K562 (cell line): ENCODE results near the gene ARHGEF26. TPM values are rescaled to one million over a fixed set of nuclear protein-coding genes. Genes with fewer than 3 reads are reported as not detected.

Source experiments
- ATF4 ChIP-seq: fragments of 450-650 bp; formaldehyde crosslinking; IDR thresholded peaks from 2 replicates; pipeline ENCODE4 v1.4.0; 2022; ENCODE audit warnings: mild to moderate bottlenecking, moderate library complexity
- CBFB ChIP-seq: sonication (generic); formaldehyde crosslinking; IDR thresholded peaks from 2 replicates; pipeline ENCODE4 v1.4.0; 2020; ENCODE audit warnings: mild to moderate bottlenecking, missing genetic modification reagents
- CREB1 ChIP-seq, 2 experiments: sonication (generic) in 1 of 2; formaldehyde crosslinking in 1 of 2; IDR thresholded peaks; 2 replicates each; pipeline versions ENCODE4 v1.6.1 to v1.8.0; 2012 to 2022; ENCODE audit warnings: inconsistent platforms in 1 of 2, mild to moderate bottlenecking in 1 of 2, missing genetic modification reagents in 1 of 2, moderate library complexity in 1 of 2
- EP400 ChIP-seq: fragments of 450-650 bp; IDR thresholded peaks from 2 replicates; pipeline ENCODE4 v1.6.1; 2017; ENCODE audit warnings: antibody characterized with exemption, mild to moderate bottlenecking, moderate library complexity
- GABPB1 ChIP-seq: sonication (generic); formaldehyde crosslinking; IDR thresholded peaks from 2 replicates; pipeline ENCODE4 v1.8.0; 2022; ENCODE audit warnings: mild to moderate bottlenecking, missing genetic modification reagents
- MCM7 ChIP-seq, 2 experiments: fragments of 450-650 bp; IDR thresholded peaks; 2 replicates each; pipeline ENCODE4 v1.6.1; 2016 to 2018
- NR1H2 ChIP-seq: sonication (generic); formaldehyde crosslinking; IDR thresholded peaks from 2 replicates; pipeline ENCODE4 v1.4.0; 2020; ENCODE audit warnings: mild to moderate bottlenecking, missing genetic modification reagents
- PATZ1 ChIP-seq: fragments of 250-450 bp; sonication (Bioruptor Pico); IDR thresholded peaks from 2 replicates; pipeline ENCODE4 v1.5.0; 2020; ENCODE audit warnings: mild to moderate bottlenecking, borderline replicate concordance
- THAP12 ChIP-seq: fragments of 250-450 bp; sonication (Bioruptor Pico); IDR thresholded peaks from 2 replicates; pipeline ENCODE4 v1.9.0; 2021; ENCODE audit warnings: mild to moderate bottlenecking, inconsistent platforms
- VEZF1 ChIP-seq: fragments of 200-800 bp; sonication (Bioruptor generic); IDR thresholded peaks from 2 replicates; pipeline ENCODE4 v1.6.1; 2017; ENCODE audit warnings: missing genetic modification characterization, missing compliant biosample characterization
- ZHX1 ChIP-seq: fragments of 150-350 bp; conservative IDR thresholded peaks from 2 replicates; pipeline ENCODE4 v1.6.1; 2014; ENCODE audit warnings: low read length
- ZNF280A ChIP-seq: fragments of 450-650 bp; IDR thresholded peaks from 2 replicates; pipeline ENCODE4 v1.6.1; 2018; ENCODE audit warnings: mild to moderate bottlenecking, low read depth; ENCODE audit not compliant: partially characterized antibody
- ZNF354B ChIP-seq: fragments of 250-450 bp; sonication (Bioruptor Pico); IDR thresholded peaks from 2 replicates; pipeline ENCODE4 v1.4.0; 2020
- polyA plus RNA-seq, 8 experiments: library from polyadenylated mRNA; depleted of rRNA in 4 of 8; stranded (reverse) in 5 of 8; unstranded in 3 of 8; fragments of >200 nt; fragmentation: Nextera tagmentation in 2 of 8; fragmentation: Illumina TruSeq in 1 of 8; extraction: Ambion mirVana in 2 of 8; extraction: Trizol in 1 of 8; gene quantifications; 2 replicates each; pipeline versions ENCODE4 v1.2.1 to v1.2.3, GENCODE V29; 2011 to 2014; ENCODE audit warnings: inconsistent platforms in 1 of 8, missing spikeins in 1 of 8
- total RNA-seq, 7 experiments: library from RNA; depleted of rRNA in 6 of 7; stranded (reverse); fragments of >200 nt in 6 of 7; fragmentation: Illumina TruSeq in 2 of 7; extraction: Trizol in 2 of 7; gene quantifications; 2 replicates each; pipeline versions ENCODE4 v1.2.1 to v1.2.3, GENCODE V29; 2011 to 2021; ENCODE audit warnings: low replicate concordance in 1 of 7

ARHGEF26 gene
- total and polyA plus RNA-seq, 9 of the 15 experiments (the other 6 are each of a cell fraction or from before 2014, with no cell fraction given) = 0.01 to 0.11 (median 0.04) TPM; not detected in 2

- TF ChIP-seq ATF4 (CRISPR knock-in tag) (no peak), ZNF280A (no peak), EP400 (no peak), NR1H2 (CRISPR knock-in tag) (no peak), THAP12 (CRISPR knock-in tag) (no peak), PATZ1 (CRISPR knock-in tag) (no peak), GABPB1 (CRISPR knock-in tag) (no peak), CBFB (no peak), ZNF354B (CRISPR knock-in tag) (no peak), MCM7 (IDR thresholded peaks at IDR 0.05) (no peak), VEZF1 (CRISPR knock-in tag) (no peak), CREB1 (IDR thresholded peaks at IDR 0.05) (no peak), CREB1 (CRISPR knock-in tag; IDR thresholded peaks at IDR 0.05) (no peak), ZHX1 (no peak)
Observed at GRCh38 chr3:154085071-154085470, 36.1 kb upstream of the ARHGEF26 start (continued).
